Superior temporal gyrus (tissue), 1 donor: Measurements from ENCODE around the gene GPR89A.
"Not testable (repeated sequence)": the region's sequence is repeated elsewhere in the genome, so short reads cannot be mapped to it uniquely, and the experiment has no call there.

Source experiments
- DNase-seq: peaks from one replicate; pipeline ENCODE4 v3.0.0-alpha.2; 2016; ENCODE audit errors: extremely low spot score

The GPR89A gene

DNA sequence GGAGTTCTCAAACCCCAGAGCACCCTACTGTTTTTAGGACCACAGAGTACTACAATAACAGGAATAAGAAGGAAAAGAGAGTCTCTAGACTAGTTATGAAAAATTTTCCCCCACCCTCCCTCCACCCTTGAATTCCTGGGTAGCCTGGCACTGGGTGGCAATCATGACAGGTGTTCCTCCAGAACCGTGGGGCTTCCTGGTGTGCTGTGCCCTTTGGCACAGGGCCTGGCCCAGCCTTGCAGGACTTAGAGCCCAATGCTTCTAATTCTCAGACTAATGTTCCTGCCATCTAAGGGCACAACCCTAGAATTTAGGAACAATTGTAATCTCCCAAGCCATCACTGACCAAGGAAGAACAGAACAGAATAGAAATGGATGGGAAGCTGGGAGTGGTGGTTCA is 110.0 kb downstream of the GPR89A start:
- no peak for DNase-seq

DNA sequence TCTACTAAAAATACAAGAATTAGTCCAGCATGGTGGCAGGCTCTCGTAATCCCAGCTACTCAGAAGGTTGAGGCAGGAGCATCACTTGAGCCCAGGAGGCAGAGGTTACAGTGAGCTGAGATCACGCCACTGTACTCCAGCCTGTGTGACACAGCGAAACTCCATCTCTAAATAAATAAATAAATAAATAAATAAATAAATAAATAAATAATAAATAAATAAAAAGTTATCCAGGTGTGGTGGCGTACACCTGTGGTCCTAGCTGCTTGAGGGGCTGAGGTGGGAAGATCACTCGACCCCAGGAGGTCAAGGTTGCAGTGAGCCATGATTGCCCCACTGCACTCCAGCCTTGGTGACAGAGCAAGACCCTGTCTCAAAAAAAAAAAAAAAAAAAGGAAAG is 110.7 kb downstream of the GPR89A start:
- DNase-seq = not testable (repeated sequence)

DNA sequence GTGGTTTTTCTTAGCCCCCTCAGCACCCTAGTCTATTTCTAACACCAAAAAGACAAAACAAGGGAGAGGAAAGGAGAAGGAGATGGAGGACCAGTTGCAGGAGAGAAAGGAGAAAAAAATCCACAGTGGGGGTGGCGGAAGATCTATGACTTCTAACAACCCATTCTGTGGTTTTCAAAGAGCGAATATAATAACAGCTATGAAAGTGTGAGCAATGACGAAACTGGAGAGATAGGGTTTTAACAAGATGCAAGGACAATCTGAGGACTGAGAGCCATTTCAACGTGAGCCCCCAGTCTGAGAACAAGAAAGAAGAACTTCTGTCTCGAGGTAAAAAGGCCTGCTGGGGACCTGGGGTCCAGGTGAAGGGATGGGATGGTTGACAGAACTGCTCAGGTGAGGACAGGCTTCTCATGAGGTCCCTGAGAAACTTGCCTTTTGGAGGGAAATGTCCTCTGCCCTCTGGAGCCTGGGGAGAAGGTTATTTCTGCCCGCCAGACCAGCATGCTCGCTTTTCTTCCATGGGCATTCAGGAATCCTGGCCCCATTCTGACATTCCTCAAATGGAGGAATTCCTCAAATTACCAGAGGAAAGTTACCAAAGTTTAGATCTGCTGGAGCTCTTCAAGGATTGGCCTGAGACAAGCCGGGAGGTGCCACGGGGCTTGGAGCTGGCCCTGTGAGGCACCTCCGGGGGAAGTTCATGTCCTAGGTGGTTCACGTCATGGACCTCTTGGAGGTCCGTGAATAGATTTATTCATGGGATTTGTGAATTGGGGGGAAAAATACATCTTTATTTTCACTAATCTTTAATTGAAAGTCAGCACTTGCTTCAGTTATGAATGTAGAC is 111.7 kb downstream of the GPR89A start, which contains the start of gene CD160:
Gene CD160, plus strand, starts transcription at position 270 of the 850 bp plus-strand sequence. CDS start 8,829 bp downstream, outside the sequence.
- DNase-seq = no peak
